Adrenal gland (tissue), 12 donors: Measurements from ENCODE around the gene HDAC4. TPM values are rescaled to one million over a fixed set of nuclear protein-coding genes. Genes with fewer than 3 reads are reported as not detected.
A peak's percentile ranks its signal among the peaks of the same experiment; 100 is the strongest.

ENCODE experiments used
- DNase-seq, 7 donors: peaks; one replicate each; pipeline ENCODE4 v3.0.0-alpha.2; 2019 to 2020
- H3K27ac ChIP-seq, 5 donors: fragments of 200-600 bp; sonication (generic) in 4 of 5; 1 replicate in 3 of 5; 2 replicates in 2 of 5; pipeline versions ENCODE4 v1.5.1 to v1.8.0; 2016 to 2020; ENCODE audit warnings: mild to moderate bottlenecking in 1 of 5
- H3K27me3 ChIP-seq: fragments of 200-600 bp; 2 replicates; pipeline ENCODE4 v1.8.0; 2021
- H3K36me3 ChIP-seq, 2 donors: fragments of 200-600 bp; replicated peaks in 1 of 2; 1 replicate in 1 of 2; 2 replicates in 1 of 2; pipeline versions ENCODE4 v1.5.1 to v1.8.0; 2018 to 2022
- H3K4me1 ChIP-seq, 2 donors: fragments of 200-600 bp; replicated peaks in 1 of 2; 1 replicate in 1 of 2; 2 replicates in 1 of 2; pipeline versions ENCODE4 v1.5.1 to v1.8.0; 2018 to 2021
- H3K4me3 ChIP-seq, 4 donors: fragments of 200-600 bp; sonication (generic) in 3 of 4; one replicate each; pipeline ENCODE4 v1.5.1; 2016 to 2018
- H3K9me3 ChIP-seq, 3 donors: fragments of 200-600 bp; sonication (generic) in 1 of 3; replicated peaks in 1 of 3; 1 replicate in 2 of 3; 2 replicates in 1 of 3; pipeline versions ENCODE4 v1.5.1 to v1.8.0; 2016 to 2021
- POLR2A ChIP-seq, 2 donors: fragments of 450-650 bp; IDR thresholded peaks; one replicate each; pipeline ENCODE4 v1.6.1; 2017; ENCODE audit warnings: antibody characterized with exemption in 2 of 2, mild to moderate bottlenecking in 2 of 2, moderate library complexity in 1 of 2
- WGBS, 4 donors: extraction: QIAGEN DNeasy Blood & Tissue Kit in 2 of 4; methylation state at CpG; one replicate each; pipeline versions ENCODE4 v1.1.5 to v1.1.7; 2013 to 2017; 5-methylcytosine and 5-hydroxymethylcytosine counted together
- intact Hi-C, 2 donors: fragments of 100-400 bp; cut with DNase I; formaldehyde crosslinking; loops; one replicate each; pipeline versions ENCODE4 v1.14.1 to v1.15.0; 2022 to 2023
- polyA plus RNA-seq, 3 donors: library from polyadenylated mRNA; stranded (reverse); fragments of 200-250 nt in 2 of 3; fragments of 350-450 nt in 1 of 3; fragmentation: Illumina TruSeq in 1 of 3; extraction: RNeasy Lipid Tissue Mini Kit (QIAGEN cat#74804) in 1 of 3; gene quantifications; one replicate each; pipeline ENCODE4 v1.2.3, GENCODE V29; 2013 to 2014
- total RNA-seq, 9 donors: library from RNA; depleted of rRNA in 4 of 9; stranded (reverse); fragments of >200 nt in 4 of 9; fragments of 120-200 nt in 1 of 9; fragmentation: NEBNext Ultra II Directional in 1 of 9; extraction: Animal tissue kit (Norgen Biotek cat#: 25700) in 1 of 9; gene quantifications; one replicate each; pipeline versions ENCODE4 v1.1.0 to v1.2.4, GENCODE V29; 2013 to 2023
- TF ChIP-seq, protein P1 (sequence below), 6 experiments: fragments of 450-650 bp in 4 of 6; fragments of 200-600 bp in 2 of 6; sonication (generic) in 1 of 6; IDR thresholded peaks; 1 replicate in 5 of 6; 2 replicates in 1 of 6; pipeline versions ENCODE4 v1.5.1 to v1.8.0; 2016 to 2021; ENCODE audit warnings: antibody characterized with exemption in 6 of 6, mild to moderate bottlenecking in 2 of 6, moderate library complexity in 1 of 6
- donor health status: healthy with polysubstance abuse.
- donor health status: Bipolar disorder and iron deficiency.
- donor health status: DM: yes; HTN: yes; CAD: no.
- donor health status: DM: no; HTN: no; CAD: no.
- donor health status: DM: no; HTN: no; CAD: no.
- donor health status: DM: yes; HTN: yes; CAD: no.

Gene HDAC4
- total and polyA plus RNA-seq, 12 donors = 8.3 to 88.9 (median 28.7) TPM

DNA sequence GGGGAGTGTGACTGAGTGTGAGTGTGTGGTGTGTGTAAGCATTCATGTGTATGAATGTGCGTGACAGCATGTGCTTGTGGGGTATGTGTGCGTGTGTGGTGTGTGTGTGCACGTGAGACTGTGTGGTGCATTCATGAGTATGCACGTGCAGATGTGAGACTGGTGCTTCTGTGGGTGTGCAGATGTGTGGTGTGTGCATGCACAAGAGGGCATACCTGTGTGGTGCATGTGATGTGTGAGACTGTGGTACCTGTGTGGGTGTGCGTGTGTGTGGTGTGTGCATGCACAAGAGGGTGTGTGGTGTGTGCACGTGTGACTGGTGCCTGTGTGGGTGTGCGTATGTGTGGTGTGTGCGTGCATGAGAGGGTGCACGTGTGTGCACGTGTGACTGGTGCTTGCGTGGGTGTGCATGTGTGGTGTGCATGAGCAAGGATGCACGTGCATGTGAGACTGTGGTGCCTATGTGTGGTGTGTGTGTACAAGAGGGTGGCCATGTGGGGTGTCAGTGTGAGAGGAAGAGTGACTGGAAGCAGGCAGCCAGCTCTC lies 339.6 kb downstream of the HDAC4 start:
- H3K27ac ChIP-seq = peak overlapping the region in 1 of 5 donors; percentile 38
- 89 to 95% (median 92%) methylated on average over 12 of the region's 12 CpGs for WGBS, 4 donors
- TF ChIP-seq POLR2A (IDR thresholded peaks at IDR 0.05) = no peak
- TF ChIP-seq, protein P1, sequence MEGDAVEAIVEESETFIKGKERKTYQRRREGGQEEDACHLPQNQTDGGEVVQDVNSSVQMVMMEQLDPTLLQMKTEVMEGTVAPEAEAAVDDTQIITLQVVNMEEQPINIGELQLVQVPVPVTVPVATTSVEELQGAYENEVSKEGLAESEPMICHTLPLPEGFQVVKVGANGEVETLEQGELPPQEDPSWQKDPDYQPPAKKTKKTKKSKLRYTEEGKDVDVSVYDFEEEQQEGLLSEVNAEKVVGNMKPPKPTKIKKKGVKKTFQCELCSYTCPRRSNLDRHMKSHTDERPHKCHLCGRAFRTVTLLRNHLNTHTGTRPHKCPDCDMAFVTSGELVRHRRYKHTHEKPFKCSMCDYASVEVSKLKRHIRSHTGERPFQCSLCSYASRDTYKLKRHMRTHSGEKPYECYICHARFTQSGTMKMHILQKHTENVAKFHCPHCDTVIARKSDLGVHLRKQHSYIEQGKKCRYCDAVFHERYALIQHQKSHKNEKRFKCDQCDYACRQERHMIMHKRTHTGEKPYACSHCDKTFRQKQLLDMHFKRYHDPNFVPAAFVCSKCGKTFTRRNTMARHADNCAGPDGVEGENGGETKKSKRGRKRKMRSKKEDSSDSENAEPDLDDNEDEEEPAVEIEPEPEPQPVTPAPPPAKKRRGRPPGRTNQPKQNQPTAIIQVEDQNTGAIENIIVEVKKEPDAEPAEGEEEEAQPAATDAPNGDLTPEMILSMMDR (IDR thresholded peaks at IDR 0.05) = no peak
- H3K4me1 ChIP-seq = peaks cover 0 to 23% of the 10 kb centered on the region in 2 donors
- no peaks in the 10 kb centered on the region for H3K27me3 ChIP-seq
- H3K4me3 ChIP-seq = no peak overlapping the region
- DNase-seq = no peak
- peaks cover 0 to 17% of the 10 kb centered on the region in 2 donors for H3K36me3 ChIP-seq
- intact Hi-C loops = no loop called here
- H3K9me3 ChIP-seq = no peaks in the 10 kb centered on the region

DNA sequence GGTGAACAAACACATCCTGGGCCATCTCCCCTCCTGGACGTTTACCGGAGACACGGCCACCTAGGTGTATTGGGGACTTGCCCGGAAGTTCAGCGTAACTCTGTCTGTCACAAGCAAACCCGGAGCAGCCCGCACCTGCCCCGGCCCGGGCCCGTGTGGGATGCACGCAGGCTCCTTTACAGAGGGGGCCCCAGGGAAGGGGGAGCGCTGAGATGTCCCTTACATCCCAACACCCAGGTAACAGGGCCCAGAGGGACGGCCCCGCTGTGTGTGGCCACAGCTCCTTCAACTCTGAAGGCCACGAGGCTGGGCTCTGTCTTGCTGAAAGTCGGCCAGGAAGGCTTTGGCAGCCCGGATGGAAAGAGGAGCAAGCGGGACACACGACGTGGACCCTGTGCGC lies 340.1 kb downstream of the HDAC4 start:
- Histone ChIP-seq H3K4me3 (no peak overlapping the region), H3K9me3 (no peaks in the 10 kb centered on the region), H3K27me3 (no peaks in the 10 kb centered on the region), H3K27ac (peak overlapping the region in 1 of 5 donors; percentile 38), H3K36me3 (peaks cover 0 to 13% of the 10 kb centered on the region in 2 donors), H3K4me1 (peaks cover 0 to 27% of the 10 kb centered on the region in 2 donors)
- WGBS, 4 donors = 66 to 75% (median 74%) methylated on average over 19 to 21 of the region's 21 CpGs; no CpG with 5 or more reads in 1 of the 4 donors
- peak in 2 of 7 donors; percentile 13 to 36 for DNase-seq
- no peak for TF ChIP-seq POLR2A (IDR thresholded peaks at IDR 0.05)
- TF ChIP-seq, protein P1 (IDR thresholded peaks at IDR 0.05) = no peak
- intact Hi-C loops = no loop called here

DNA sequence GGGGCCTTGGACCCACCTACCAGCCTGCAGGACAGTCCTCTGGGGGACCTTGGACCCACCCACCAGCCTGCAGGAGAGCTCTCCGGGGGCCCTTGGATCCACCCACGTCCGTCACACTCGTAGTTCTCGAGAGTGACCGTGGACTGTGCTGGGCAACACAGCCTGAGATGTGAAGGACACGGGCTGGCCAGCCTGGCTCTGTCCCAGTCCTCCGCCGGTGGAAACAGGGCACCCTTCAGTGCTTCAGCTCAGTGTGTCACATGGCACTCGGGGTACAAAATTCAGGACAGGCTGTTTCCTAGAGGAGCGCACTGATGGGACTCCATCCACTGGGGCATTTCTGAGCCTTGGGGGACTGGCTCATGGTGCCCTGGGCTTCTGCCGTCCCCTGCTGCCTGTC lies 341.0 kb downstream of the HDAC4 start:
- Histone ChIP-seq H3K36me3 (peaks cover 0 to 10% of the 10 kb centered on the region in 2 donors), H3K4me1 (peaks cover 0 to 27% of the 10 kb centered on the region in 2 donors), H3K4me3 (no peak overlapping the region), H3K9me3 (no peaks in the 10 kb centered on the region), H3K27me3 (no peaks in the 10 kb centered on the region), H3K27ac (peak overlapping the region in 2 of 5 donors; percentile 28 to 38)
- intact Hi-C loops = no loop called here
- TF ChIP-seq POLR2A (IDR thresholded peaks at IDR 0.05) = no peak
- TF ChIP-seq, protein P1 (IDR thresholded peaks at IDR 0.05) = no peak
- 47 to 92% (median 63%) methylated on average over 4 to 12 of the region's 12 CpGs for WGBS, 4 donors
- peak in 4 of 7 donors; percentile 41 to 54 (median 48) for DNase-seq

DNA sequence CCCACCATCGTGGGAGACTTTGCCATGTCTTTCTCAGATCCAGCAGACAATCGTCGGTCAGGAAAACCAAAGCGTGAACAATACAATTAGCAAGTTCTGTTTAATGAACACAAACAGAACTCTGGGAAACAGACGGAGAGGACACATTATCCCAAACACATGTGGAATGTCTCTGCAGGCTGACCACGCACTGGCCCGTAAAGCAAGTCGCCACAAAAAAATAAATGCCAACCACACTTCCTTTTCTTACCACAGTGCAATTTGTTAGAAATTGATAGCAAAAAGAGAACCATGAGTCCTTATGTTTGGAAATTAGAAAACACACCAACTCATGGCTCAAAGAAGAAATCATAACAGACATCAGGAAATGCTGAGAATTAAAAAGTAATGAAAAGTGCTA lies 342.1 kb downstream of the HDAC4 start:
- intact Hi-C loops = no loop called here
- no peak for DNase-seq
- Histone ChIP-seq H3K27ac (no peak overlapping the region), H3K4me3 (no peak overlapping the region), H3K27me3 (no peaks in the 10 kb centered on the region), H3K36me3 (peaks cover 0 to 15% of the 10 kb centered on the region in 2 donors), H3K9me3 (no peaks in the 10 kb centered on the region), H3K4me1 (peaks cover 0 to 27% of the 10 kb centered on the region in 2 donors)
- WGBS, 4 donors = 82 to 94% (median 85%) methylated on average over 8 of the region's 8 CpGs
- no peak for TF ChIP-seq POLR2A (IDR thresholded peaks at IDR 0.05)
- TF ChIP-seq, protein P1 (IDR thresholded peaks at IDR 0.05) = no peak
